ENCODE data around the gene RAP1B.

- TF ChIP-seq CTCF (conservative IDR thresholded peaks at IDR 0.05; ENCODE audit: low read length) = no peak
- TF ChIP-seq EZH2phosphoT487 (IDR thresholded peaks at IDR 0.05; ENCODE audit: borderline replicate concordance) = no peak
Observed at GRCh38 chr12:68633614-68634558, 23.2 kb downstream of the RAP1B start.

All from Loucy (cell line).